Gastrocnemius medialis (tissue), 4 donors: ENCODE results near the gene NR6A1.

Experiments
- POLR2A ChIP-seq, 2 donors: fragments of 450-650 bp; IDR thresholded peaks; one replicate each; pipeline ENCODE4 v1.6.1; 2017; ENCODE audit warnings: antibody characterized with exemption in 2 of 2, mild to moderate bottlenecking in 2 of 2, moderate library complexity in 2 of 2
- TF ChIP-seq, protein P1 (sequence below), 5 experiments: fragments of 450-650 bp in 3 of 5; fragments of 200-600 bp in 2 of 5; sonication (generic) in 2 of 5; IDR thresholded peaks in 4 of 5; conservative IDR thresholded peaks in 1 of 5; 1 replicate in 4 of 5; 2 replicates in 1 of 5; pipeline ENCODE4 v1.5.1; 2016 to 2019; ENCODE audit warnings: antibody characterized with exemption in 5 of 5, mild to moderate bottlenecking in 3 of 5, moderate library complexity in 3 of 5

- TF ChIP-seq, protein P1, sequence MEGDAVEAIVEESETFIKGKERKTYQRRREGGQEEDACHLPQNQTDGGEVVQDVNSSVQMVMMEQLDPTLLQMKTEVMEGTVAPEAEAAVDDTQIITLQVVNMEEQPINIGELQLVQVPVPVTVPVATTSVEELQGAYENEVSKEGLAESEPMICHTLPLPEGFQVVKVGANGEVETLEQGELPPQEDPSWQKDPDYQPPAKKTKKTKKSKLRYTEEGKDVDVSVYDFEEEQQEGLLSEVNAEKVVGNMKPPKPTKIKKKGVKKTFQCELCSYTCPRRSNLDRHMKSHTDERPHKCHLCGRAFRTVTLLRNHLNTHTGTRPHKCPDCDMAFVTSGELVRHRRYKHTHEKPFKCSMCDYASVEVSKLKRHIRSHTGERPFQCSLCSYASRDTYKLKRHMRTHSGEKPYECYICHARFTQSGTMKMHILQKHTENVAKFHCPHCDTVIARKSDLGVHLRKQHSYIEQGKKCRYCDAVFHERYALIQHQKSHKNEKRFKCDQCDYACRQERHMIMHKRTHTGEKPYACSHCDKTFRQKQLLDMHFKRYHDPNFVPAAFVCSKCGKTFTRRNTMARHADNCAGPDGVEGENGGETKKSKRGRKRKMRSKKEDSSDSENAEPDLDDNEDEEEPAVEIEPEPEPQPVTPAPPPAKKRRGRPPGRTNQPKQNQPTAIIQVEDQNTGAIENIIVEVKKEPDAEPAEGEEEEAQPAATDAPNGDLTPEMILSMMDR (IDR thresholded peaks at IDR 0.05 in 4 of 5, conservative IDR thresholded peaks at IDR 0.05 in 1 of 5): no peak
- no peak for TF ChIP-seq POLR2A (IDR thresholded peaks at IDR 0.05)
These were observed 200.0 kb downstream of the NR6A1 start for GRCh38 chr9:124570942-124571666.
